Measurements from ENCODE around the gene INO80. TPM values are rescaled to one million over a fixed set of nuclear protein-coding genes. Genes with fewer than 3 reads are reported as not detected.

Gene INO80
- total RNA-seq, 4 donors from 2014 or later: 22.4 to 28.7 (median 24.0) TPM

DNA sequence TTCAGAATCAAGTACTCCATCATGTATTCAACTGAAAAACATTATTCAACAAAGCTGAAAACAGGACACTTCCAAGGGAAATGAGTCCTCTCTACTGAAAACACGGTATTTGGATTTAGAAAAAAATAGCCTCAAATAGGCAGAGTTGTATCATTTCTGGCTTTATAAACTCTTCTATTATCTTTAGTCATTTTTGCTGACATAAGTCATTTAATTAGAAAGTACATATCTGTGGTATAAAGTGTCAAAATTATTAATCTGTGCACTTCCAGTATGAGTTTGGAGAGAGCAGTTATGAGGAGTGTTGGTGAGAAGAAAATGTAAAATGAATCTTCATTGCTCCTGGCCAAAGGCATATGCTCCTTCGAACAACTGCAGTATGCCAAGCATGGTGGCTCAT is 59.3 kb downstream of the INO80 start:
- WGBS: 92% methylated on average over 2 of the region's 2 CpGs

DNA sequence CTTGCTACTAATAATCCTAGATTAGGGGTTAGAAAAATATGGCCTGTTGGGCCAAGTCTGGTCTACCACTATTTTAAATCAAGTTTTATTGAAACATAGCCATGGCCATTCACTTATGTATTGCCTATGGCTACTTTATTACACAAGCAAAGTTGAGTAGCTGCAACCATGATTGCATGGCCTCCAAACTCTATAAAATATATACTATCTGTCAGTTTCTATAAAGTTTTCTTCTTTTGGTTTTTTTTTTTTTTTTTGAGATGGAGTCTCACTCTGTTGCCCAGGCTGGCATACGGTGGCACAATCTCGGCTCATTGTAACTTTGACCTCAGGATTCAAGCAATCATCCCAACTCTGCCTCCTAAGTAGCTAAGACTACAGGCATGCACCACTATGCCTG is 60.4 kb downstream of the INO80 start:
- Histone ChIP-seq H3K36me3 (peaks cover 59 to 99% (median 87%) of the 10 kb centered on the region in 4 donors), H3K27me3 (no peaks in the 10 kb centered on the region), H3K9me3 (no peaks in the 10 kb centered on the region), H3K27ac (replicated peaks in 1 of 4) (no peak overlapping the region), H3K4me1 (no peaks in the 10 kb centered on the region), H3K4me3 (no peak overlapping the region)
- TF ChIP-seq POLR2AphosphoS5 (IDR thresholded peaks at IDR 0.05): no peak
- TF ChIP-seq EP300 (IDR thresholded peaks at IDR 0.05): no peak
- TF ChIP-seq, protein P1, sequence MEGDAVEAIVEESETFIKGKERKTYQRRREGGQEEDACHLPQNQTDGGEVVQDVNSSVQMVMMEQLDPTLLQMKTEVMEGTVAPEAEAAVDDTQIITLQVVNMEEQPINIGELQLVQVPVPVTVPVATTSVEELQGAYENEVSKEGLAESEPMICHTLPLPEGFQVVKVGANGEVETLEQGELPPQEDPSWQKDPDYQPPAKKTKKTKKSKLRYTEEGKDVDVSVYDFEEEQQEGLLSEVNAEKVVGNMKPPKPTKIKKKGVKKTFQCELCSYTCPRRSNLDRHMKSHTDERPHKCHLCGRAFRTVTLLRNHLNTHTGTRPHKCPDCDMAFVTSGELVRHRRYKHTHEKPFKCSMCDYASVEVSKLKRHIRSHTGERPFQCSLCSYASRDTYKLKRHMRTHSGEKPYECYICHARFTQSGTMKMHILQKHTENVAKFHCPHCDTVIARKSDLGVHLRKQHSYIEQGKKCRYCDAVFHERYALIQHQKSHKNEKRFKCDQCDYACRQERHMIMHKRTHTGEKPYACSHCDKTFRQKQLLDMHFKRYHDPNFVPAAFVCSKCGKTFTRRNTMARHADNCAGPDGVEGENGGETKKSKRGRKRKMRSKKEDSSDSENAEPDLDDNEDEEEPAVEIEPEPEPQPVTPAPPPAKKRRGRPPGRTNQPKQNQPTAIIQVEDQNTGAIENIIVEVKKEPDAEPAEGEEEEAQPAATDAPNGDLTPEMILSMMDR (IDR thresholded peaks at IDR 0.05): no peak
- TF ChIP-seq POLR2A (IDR thresholded peaks at IDR 0.05; ENCODE audit: low read depth): no peak
- intact Hi-C loops (cut with DNase I): no loop called here
- no peak for DNase-seq (ENCODE audit: extremely low spot score)
- 93% methylated on average over 2 of the region's 2 CpGs for WGBS

More for the DNA sequence above, 59.3 kb downstream of the INO80 start:
- Histone ChIP-seq H3K27ac (replicated peaks in 1 of 4) (no peak overlapping the region), H3K9me3 (peaks cover 0 to 9% (median 3%) of the 10 kb centered on the region in 4 donors), H3K36me3 (peaks cover 68 to 99% (median 91%) of the 10 kb centered on the region in 4 donors), H3K4me1 (no peaks in the 10 kb centered on the region), H3K27me3 (no peaks in the 10 kb centered on the region), H3K4me3 (no peak overlapping the region)
- intact Hi-C loops (cut with DNase I): no loop called here
- no peak for DNase-seq (ENCODE audit: extremely low spot score)
- TF ChIP-seq POLR2A (IDR thresholded peaks at IDR 0.05; ENCODE audit: low read depth): no peak
- TF ChIP-seq EP300 (IDR thresholded peaks at IDR 0.05): no peak
- TF ChIP-seq, protein P1 (IDR thresholded peaks at IDR 0.05): no peak
- TF ChIP-seq POLR2AphosphoS5 (IDR thresholded peaks at IDR 0.05): no peak

DNA sequence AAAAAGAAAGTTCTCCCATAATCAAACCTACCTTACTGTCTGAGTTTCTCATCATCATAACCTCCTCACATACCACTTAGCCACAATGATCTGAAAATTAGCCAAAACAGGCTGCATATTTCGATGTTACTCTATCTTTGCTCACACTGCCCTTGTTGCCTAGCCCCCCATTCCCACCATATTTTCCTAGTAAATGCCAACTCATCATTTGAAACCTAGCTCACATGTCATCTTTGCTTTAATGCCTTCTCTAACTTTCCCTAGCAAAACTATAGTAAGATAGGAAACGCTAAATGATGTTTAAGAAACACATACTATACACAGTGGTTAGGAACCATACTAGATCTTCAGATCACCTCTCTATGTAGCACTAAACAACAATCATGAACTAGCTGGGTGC is 64.9 kb downstream of the INO80 start:
- intact Hi-C loops (cut with DNase I): no loop called here

DNA sequence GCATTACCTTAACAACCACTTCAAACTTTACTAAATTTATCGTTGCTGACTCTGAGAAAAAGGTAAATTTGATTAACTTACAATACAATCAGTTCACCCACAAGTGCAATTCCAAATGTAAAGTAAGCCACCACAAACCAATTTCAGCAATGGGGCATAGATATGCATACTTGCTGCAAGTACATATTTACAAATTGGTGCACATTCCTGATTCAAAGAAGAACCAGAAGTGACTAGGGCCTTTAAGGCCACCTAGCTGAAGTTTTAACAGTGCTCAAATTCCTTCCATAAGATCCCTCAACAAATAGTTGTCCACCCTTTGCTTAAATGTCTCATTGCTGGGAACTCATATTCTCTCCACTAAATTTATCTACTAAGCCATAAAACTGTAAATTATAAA is 67.2 kb downstream of the INO80 start:
- intact Hi-C loops (cut with DNase I): no loop called here
- 88% methylated on average over 1 of the region's 1 CpG for WGBS
- no peaks in the 10 kb centered on the region for H3K4me1 ChIP-seq
- H3K27ac ChIP-seq (replicated peaks in 1 of 4): no peak overlapping the region
- H3K36me3 ChIP-seq: peaks cover 45 to 100% (median 90%) of the 10 kb centered on the region in 4 donors
- TF ChIP-seq EP300 (IDR thresholded peaks at IDR 0.05): no peak
- no peak for TF ChIP-seq POLR2A (IDR thresholded peaks at IDR 0.05; ENCODE audit: low read depth)
- TF ChIP-seq, protein P1 (IDR thresholded peaks at IDR 0.05): no peak
- TF ChIP-seq POLR2AphosphoS5 (IDR thresholded peaks at IDR 0.05): no peak
- H3K9me3 ChIP-seq: no peaks in the 10 kb centered on the region
- DNase-seq (ENCODE audit: extremely low spot score): no peak
- no peak overlapping the region for H3K4me3 ChIP-seq
- no peaks in the 10 kb centered on the region for H3K27me3 ChIP-seq

More for the DNA sequence above, 64.9 kb downstream of the INO80 start:
- H3K36me3 ChIP-seq: peaks cover 55 to 100% (median 91%) of the 10 kb centered on the region in 4 donors
- H3K4me1 ChIP-seq: no peaks in the 10 kb centered on the region
- H3K27ac ChIP-seq (replicated peaks in 1 of 4): no peak overlapping the region
- DNase-seq (ENCODE audit: extremely low spot score): no peak
- 100% methylated on average over 2 of the region's 2 CpGs for WGBS
- no peaks in the 10 kb centered on the region for H3K9me3 ChIP-seq
- H3K4me3 ChIP-seq: no peak overlapping the region
- no peaks in the 10 kb centered on the region for H3K27me3 ChIP-seq
- TF ChIP-seq POLR2AphosphoS5 (IDR thresholded peaks at IDR 0.05) (no peak), POLR2A (IDR thresholded peaks at IDR 0.05; ENCODE audit: low read depth) (no peak), EP300 (IDR thresholded peaks at IDR 0.05) (no peak)
- TF ChIP-seq, protein P1 (IDR thresholded peaks at IDR 0.05): no peak

DNA sequence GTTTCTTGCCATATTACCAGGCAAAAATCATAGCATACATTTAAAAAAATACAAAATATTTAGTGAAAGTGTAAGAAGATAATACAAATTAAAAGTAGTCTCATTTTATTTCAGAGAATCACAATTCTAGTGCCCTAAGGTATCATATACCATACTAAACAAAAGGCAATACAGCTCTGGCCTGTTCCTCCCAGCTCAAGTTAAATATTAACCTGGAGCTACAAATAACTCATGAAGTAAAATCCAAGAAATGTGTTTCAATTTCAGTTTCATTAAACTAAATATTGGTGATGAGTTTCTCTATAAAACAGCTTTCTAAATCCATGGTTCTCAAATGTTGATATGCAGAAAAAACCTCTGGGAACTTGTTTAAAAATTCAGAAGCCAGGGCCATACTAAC is 67.7 kb downstream of the INO80 start:
- no peak overlapping the region for H3K4me3 ChIP-seq
- no peak for DNase-seq (ENCODE audit: extremely low spot score)

More for the DNA sequence above, 67.7 kb downstream of the INO80 start:
- Histone ChIP-seq H3K27ac (replicated peaks in 1 of 4) (no peak overlapping the region), H3K4me1 (no peaks in the 10 kb centered on the region), H3K27me3 (no peaks in the 10 kb centered on the region), H3K36me3 (peaks cover 42 to 100% (median 89%) of the 10 kb centered on the region in 4 donors), H3K9me3 (no peaks in the 10 kb centered on the region)
- TF ChIP-seq, protein P1 (IDR thresholded peaks at IDR 0.05): no peak
- TF ChIP-seq POLR2AphosphoS5 (IDR thresholded peaks at IDR 0.05): no peak
- TF ChIP-seq POLR2A (IDR thresholded peaks at IDR 0.05; ENCODE audit: low read depth): no peak
- TF ChIP-seq EP300 (IDR thresholded peaks at IDR 0.05): no peak
- intact Hi-C loops (cut with DNase I): no loop called here

Data from esophagus muscularis mucosa (tissue), 4 donors.